Measurements from ENCODE around the gene GRID1. TPM values are rescaled to one million over a fixed set of nuclear protein-coding genes. Genes with fewer than 3 reads are reported as not detected.

The GRID1 gene
- total RNA-seq, 2 experiments from 2014 or later, result not detected

DNA sequence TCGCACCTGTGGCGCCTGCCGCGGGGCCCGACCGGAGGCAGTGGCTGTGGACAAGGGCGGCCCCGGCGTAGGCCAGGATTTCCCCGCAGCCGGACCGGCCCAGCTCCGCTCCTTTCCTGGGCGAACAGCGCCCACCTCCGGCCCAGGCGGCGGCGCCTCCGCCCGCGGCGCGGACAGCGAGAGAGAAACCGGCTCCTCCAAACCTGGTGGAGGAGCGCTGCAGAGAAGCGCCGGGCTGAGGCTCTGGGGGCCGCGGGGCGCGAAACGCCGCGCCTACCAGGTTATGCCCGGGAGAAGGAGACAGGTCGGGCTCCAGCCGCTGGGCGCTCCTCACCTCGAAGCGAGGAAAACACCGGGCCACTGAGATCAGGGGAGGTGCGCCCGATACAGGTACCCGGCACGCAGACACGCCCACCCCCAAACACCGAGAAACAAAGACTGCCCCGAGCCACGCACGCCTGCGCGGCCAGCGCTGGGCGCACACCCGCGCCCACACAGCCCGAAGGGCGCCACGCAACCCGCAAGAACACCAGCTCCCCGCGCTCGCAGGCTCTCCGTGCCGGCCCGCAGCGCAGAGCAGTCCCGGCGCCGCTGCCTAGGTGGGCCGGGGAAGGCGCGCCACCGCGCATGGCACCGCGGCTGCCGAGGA, 3.3 kb downstream of the GRID1 start:
- POLR2A ChIA-PET, result interaction anchor here (0.6 kb wide), 1 partner anchor 198 kb away, joined by 3 read pairs; no protein-coding TSS in a partner anchor
- Mint-ChIP-seq H3K9me3 (no peaks in the 10 kb centered on the region), H3K4me3 (no peak overlapping the region), H3K4me1 (peaks cover 10% of the 10 kb centered on the region), H3K36me3 (ENCODE audit: low read depth) (no peaks in the 10 kb centered on the region), H3K27ac (no peak overlapping the region), H3K27me3 (peaks cover 62% of the 10 kb centered on the region)
- no peak for DNase-seq
- CTCF ChIA-PET, result no interaction called here

DNA sequence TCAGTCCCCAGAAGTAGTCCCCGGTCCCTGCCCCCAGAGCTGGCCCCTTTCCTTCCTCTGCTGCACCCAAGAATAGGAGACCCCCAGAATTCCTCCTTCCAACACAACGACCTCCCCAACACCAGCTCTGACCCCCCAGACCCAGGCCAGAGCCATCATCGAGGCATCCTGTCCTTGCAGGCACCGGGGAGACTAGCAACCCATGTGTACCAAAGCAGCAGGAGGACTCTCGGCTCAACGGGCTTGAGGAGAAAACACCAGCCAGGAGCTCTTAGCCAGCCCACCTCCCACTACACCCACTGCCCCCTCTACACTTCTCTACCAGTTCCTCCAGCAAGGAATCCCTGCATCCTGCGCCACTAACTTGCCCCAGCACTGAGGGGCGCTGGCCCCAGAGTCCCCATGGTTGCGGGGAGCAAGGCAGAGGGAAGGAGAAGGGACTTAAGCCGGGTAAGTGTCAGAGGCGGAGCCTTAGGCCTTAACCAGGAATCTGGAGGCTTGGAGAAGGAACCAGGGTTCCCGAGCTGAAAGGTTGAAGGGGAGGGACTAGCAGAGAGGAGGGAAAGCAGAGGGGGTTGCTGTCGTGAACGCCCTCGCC, 3.9 kb downstream of the GRID1 start:
- H3K27me3 Mint-ChIP-seq, result peaks cover 56% of the 10 kb centered on the region
- H3K4me3 Mint-ChIP-seq, result no peak overlapping the region
- ChIA-PET POLR2A (interaction anchor here (0.6 kb wide), 1 partner anchor 197 kb away, joined by 3 read pairs; no protein-coding TSS in a partner anchor), CTCF (no interaction called here)
- H3K9me3 Mint-ChIP-seq, result no peaks in the 10 kb centered on the region
- no peak overlapping the region for H3K27ac Mint-ChIP-seq
- no peak for DNase-seq
- H3K36me3 Mint-ChIP-seq (ENCODE audit: low read depth), result no peaks in the 10 kb centered on the region
- peaks cover 7% of the 10 kb centered on the region for H3K4me1 Mint-ChIP-seq

DNA sequence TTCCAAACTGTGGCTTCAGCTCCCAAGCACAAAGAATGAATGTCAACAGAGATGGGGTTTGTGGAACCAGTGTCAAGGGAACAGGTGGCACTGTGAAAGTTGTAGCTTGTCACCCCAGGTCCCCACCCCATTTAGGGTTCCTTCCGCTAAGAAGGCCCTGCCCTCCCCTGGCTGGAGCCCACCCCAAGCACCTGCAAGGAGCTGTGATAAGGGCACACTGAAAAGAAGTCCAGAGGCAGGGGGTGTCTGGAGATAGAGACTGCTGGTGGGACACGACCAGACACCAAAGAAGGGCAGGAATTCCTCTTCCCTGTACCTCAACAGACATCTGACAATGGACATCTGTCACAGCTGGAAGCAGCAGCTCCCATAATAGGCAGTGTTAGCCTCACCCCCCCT, 4.5 kb downstream of the GRID1 start:
- Mint-ChIP-seq H3K27ac (no peak overlapping the region), H3K9me3 (no peaks in the 10 kb centered on the region), H3K4me1 (peaks cover 7% of the 10 kb centered on the region), H3K36me3 (ENCODE audit: low read depth) (no peaks in the 10 kb centered on the region), H3K27me3 (peaks cover 51% of the 10 kb centered on the region), H3K4me3 (no peak overlapping the region)
- ChIA-PET CTCF (no interaction called here), POLR2A (no interaction called here)
- DNase-seq, result no peak

DNA sequence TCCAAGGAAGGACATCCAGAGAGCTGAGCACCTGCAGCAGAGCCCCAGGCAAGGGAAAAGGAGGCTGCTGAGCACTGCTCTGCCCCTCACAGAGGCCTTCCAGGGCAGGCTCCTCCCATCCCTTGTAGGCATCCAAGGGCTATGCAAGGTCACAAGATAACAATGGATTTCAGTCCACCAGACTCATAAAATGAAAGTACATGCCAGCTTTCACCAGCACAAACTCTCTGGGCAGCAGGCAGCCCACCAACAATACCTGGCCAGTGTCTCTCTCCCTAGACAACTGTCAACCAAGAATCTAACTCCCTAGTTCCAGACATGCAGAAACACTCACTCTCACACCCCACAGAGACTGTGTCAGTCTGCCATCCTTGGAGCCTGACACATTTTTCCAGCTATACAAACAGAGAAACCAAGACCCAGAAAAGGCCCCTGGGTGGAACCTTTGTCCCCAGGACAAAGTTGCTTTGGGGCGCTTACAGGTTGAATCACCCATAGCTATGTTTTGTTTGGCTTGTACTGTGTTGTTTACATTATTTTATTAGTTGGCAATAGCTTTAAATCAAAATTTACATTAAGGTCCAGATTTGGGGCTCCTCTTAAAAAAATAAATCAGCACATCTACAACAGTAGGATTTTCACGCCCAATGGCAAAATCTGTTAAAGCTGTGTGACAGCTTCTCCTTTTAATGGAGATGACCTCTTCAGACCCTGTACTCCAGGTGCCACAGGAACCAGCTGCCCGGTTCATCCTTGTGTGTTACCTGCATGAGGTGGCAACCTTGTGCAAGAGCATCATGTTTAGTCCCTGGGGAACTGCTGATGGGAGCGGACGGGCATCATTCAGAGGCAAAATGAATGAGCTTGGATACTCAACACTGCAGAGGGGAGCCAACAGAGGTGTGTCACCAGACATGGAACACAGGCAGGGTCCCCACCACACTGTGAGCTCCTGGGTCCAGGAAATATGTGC, 5.2 kb downstream of the GRID1 start:
- peaks cover 51% of the 10 kb centered on the region for H3K27me3 Mint-ChIP-seq
- POLR2A ChIA-PET, result no interaction called here
- no peak overlapping the region for H3K27ac Mint-ChIP-seq
- CTCF ChIA-PET, result interaction anchor here (1.1 kb wide), 1 partner anchor 9 kb away, joined by 4 read pairs; no protein-coding TSS in a partner anchor
- no peak overlapping the region for H3K4me3 Mint-ChIP-seq
- H3K4me1 Mint-ChIP-seq, result peaks cover 7% of the 10 kb centered on the region
- DNase-seq, result no peak
- no peaks in the 10 kb centered on the region for H3K36me3 Mint-ChIP-seq (ENCODE audit: low read depth)
- no peaks in the 10 kb centered on the region for H3K9me3 Mint-ChIP-seq

DNA sequence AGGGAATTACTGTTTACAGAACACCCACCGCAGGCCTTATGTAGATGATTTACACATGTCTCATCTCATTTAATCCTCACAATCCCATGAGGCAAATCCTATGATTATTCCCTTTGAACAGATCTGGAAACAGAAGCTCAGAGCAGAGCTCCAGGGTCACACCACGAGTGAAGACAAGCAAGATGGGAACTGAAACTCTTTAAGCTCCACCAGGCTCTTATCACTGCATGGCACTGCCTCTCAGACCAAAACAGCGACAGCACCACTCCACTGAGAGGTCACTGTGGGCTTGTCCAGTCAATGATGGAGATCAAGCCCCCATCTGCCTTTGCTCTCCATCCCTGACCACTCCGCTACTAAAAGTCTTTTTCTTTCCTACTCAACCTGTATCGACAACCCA, 5.9 kb downstream of the GRID1 start:
- DNase-seq, result no peak
- H3K27me3 Mint-ChIP-seq, result peaks cover 48% of the 10 kb centered on the region
- no peak overlapping the region for H3K4me3 Mint-ChIP-seq
- no peaks in the 10 kb centered on the region for H3K36me3 Mint-ChIP-seq (ENCODE audit: low read depth)
- CTCF ChIA-PET, result interaction anchor here (1.1 kb wide), 1 partner anchor 10 kb away, joined by 4 read pairs; no protein-coding TSS in a partner anchor
- peaks cover 6% of the 10 kb centered on the region for H3K4me1 Mint-ChIP-seq
- POLR2A ChIA-PET, result no interaction called here
- no peak overlapping the region for H3K27ac Mint-ChIP-seq
- no peaks in the 10 kb centered on the region for H3K9me3 Mint-ChIP-seq

DNA sequence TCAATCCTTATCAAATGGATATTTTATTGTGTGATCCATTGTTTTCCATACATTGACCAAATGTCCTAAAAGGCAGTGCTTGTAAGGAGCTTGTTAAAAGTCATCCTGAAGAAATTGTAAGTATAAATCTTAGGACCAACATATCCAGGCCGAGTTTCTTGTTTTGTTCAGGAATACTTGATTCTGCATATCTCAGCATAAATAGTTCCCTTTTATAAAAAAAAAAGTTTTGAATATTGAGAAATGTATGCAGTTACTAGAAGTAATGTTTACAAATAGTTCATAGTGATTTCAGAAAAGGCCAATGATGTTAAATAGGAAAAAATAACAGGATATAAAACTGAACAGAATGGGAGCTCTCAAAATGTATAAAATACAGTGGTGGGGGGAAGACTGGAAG, 6.6 kb downstream of the GRID1 start:
- Mint-ChIP-seq H3K4me1 (peaks cover 3% of the 10 kb centered on the region), H3K4me3 (no peak overlapping the region), H3K36me3 (ENCODE audit: low read depth) (no peaks in the 10 kb centered on the region), H3K27me3 (peaks cover 42% of the 10 kb centered on the region), H3K9me3 (no peaks in the 10 kb centered on the region), H3K27ac (no peak overlapping the region)
- DNase-seq, result no peak
- ChIA-PET CTCF (no interaction called here), POLR2A (no interaction called here)

DNA sequence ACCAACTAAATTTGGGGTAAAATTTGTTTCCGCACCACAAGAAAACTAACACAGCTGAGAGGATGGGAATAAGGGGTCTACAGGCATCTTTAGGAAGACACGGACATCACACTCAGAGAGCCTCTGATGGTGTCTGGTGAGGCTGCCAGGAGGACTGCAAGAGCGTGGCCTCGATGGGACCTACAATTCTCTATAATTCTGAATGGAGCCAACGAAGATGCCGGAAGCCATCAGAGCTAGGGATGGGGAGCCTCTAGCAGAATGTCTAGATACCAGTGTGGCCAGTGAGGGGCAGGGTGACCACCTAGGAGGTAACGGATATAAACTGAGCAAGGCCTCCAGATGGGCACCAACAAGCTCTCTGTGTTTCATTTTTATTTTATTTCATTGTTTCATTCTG, 7.5 kb downstream of the GRID1 start:
- CTCF ChIA-PET, result no interaction called here
- Mint-ChIP-seq H3K9me3 (no peaks in the 10 kb centered on the region), H3K27me3 (peaks cover 36% of the 10 kb centered on the region), H3K36me3 (ENCODE audit: low read depth) (no peaks in the 10 kb centered on the region), H3K4me3 (no peak overlapping the region), H3K4me1 (peaks cover 2% of the 10 kb centered on the region), H3K27ac (no peak overlapping the region)
- POLR2A ChIA-PET, result no interaction called here
- no peak for DNase-seq

DNA sequence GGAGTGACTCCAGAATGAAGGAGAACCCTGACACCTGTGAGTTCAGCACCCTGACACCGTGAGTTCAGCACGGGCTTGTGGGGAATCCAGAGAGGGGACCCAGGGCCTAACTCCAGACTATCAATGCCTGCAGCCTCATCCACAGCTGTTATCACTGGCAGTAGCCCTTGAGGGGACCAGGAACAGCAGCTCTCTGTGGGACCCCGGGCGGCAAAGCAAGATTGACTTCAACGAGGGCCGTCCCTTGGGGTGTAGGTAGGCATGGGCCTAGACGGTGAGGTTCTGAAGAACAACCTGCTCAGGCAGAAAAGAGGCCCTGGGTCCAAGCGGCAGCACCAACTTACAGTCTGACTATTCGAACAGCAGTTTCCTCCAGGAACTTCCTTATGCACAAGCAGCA, 8.9 kb downstream of the GRID1 start:
- H3K9me3 Mint-ChIP-seq, result no peaks in the 10 kb centered on the region
- ChIA-PET CTCF (no interaction called here), POLR2A (no interaction called here)
- DNase-seq, result no peak
- peaks cover 26% of the 10 kb centered on the region for H3K27me3 Mint-ChIP-seq
- no peaks in the 10 kb centered on the region for H3K36me3 Mint-ChIP-seq (ENCODE audit: low read depth)
- no peak overlapping the region for H3K27ac Mint-ChIP-seq
- no peaks in the 10 kb centered on the region for H3K4me1 Mint-ChIP-seq
- H3K4me3 Mint-ChIP-seq, result no peak overlapping the region

DNA sequence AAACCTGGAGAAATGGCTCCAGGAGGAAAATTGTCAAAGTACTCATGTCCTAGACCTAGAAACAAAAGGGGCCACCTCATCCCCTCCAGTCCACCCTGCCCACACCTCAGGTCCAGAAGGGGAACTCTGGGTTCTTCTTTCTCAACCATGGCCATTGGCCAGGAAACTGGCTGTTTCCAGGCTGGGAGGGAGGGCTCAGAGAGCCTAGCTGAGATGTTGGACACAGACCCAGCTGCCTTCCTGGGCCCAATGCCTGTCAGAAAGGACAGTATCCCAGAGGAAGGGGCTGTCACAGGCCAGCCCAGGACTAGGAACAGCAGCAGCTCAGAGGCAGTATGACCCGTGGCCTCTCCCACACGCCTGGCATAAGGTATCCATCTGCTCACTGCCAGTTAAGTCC, 9.6 kb downstream of the GRID1 start:
- Mint-ChIP-seq H3K36me3 (ENCODE audit: low read depth) (no peaks in the 10 kb centered on the region), H3K4me1 (no peaks in the 10 kb centered on the region), H3K27ac (no peak overlapping the region), H3K9me3 (no peaks in the 10 kb centered on the region), H3K27me3 (peaks cover 21% of the 10 kb centered on the region), H3K4me3 (no peak overlapping the region)
- no peak for DNase-seq
- ChIA-PET POLR2A (no interaction called here), CTCF (no interaction called here)

DNA sequence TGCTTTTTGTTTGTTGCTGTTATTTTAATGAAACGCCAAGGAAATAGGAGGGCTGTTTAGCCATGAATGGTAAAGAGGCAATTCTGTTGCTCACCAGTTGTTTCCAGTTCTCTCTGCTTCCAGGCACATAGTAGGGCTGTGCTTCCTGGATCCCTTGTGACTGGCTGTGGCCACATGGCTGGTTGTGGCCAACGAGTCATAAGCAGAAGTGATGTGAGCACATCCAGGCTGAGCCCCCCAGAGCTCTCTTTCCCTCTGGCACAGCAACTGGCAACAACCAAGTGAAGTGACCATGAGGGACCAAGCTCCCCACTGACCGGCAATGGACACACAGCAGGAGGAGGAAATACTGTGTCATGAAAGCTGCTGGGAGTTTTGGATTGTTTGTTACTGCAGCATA, 10.3 kb downstream of the GRID1 start:
- no peak overlapping the region for H3K4me3 Mint-ChIP-seq

DNA sequence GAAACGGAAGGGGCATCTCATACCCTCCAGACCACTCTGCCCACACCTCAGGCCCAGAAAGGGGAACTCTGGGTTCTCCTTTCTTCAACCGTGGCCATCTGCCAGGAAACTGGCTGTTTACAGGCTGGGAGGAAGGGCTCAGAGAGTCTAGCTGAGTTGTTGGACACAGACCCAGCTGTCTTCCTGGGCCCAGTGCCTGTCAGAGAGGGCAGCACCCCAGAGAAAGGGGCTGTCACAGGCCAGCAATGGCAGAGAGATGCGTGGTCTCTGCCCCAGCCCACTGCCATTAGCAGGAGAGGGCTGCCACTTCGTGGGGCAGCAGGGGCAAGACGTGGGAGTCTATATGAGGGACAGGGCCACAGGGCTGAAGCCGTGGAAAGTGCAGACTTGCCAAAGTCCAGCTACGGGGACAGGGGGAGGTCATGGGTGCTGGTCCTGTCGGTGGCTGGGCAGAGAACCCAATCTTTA, 11.0 kb downstream of the GRID1 start:
- Mint-ChIP-seq H3K9me3 (no peaks in the 10 kb centered on the region), H3K4me1 (no peaks in the 10 kb centered on the region), H3K36me3 (ENCODE audit: low read depth) (no peaks in the 10 kb centered on the region), H3K27ac (no peak overlapping the region), H3K27me3 (peaks cover 16% of the 10 kb centered on the region), H3K4me3 (no peak overlapping the region)
- CTCF ChIA-PET, result no interaction called here
- POLR2A ChIA-PET, result no interaction called here
- no peak for DNase-seq

More for the DNA sequence above, 10.3 kb downstream of the GRID1 start:
- H3K27ac Mint-ChIP-seq, result no peak overlapping the region
- H3K27me3 Mint-ChIP-seq, result peaks cover 16% of the 10 kb centered on the region
- ChIA-PET POLR2A (no interaction called here), CTCF (no interaction called here)
- no peaks in the 10 kb centered on the region for H3K4me1 Mint-ChIP-seq
- H3K9me3 Mint-ChIP-seq, result no peaks in the 10 kb centered on the region
- no peak for DNase-seq
- no peaks in the 10 kb centered on the region for H3K36me3 Mint-ChIP-seq (ENCODE audit: low read depth)

DNA sequence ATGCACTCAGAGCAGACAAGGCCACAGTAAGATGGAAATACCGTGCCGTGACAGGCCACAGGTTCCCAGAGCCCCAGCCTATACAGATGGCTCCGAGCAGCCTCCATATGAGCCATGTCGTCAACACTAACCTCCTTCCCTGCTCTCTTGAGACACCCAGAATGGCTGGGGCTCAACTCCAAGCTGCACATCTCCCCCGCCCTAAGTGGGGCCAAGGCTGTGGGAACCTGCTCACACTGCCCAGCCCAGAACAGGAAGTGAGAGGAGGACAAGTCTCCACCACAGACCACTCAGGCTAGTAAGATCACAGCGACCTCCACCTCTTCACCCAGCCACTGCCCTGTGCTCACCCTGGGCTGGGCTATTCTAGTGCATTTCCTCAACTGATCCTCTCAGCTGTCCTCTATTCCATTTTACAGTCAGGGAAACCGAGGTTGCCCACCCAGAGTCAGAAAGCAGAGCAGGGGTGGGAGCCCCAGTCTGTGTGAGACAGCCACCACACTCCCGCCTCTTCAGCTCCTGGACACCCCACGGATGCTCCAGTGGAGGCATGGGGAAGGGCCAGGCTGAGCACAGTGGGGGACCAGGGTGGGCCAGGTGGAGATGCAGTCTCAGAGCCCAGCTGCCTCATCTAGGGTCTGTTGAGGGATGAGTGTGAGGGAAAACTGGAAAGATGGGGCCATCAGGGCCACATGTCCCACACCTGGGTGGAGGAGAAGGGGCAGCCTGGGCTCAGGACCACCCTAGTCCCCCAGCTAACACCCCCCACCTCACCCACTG, 11.6 kb downstream of the GRID1 start:
- peaks cover 13% of the 10 kb centered on the region for H3K27me3 Mint-ChIP-seq
- no peaks in the 10 kb centered on the region for H3K9me3 Mint-ChIP-seq
- no peaks in the 10 kb centered on the region for H3K36me3 Mint-ChIP-seq (ENCODE audit: low read depth)
- no peak overlapping the region for H3K4me3 Mint-ChIP-seq
- POLR2A ChIA-PET, result no interaction called here
- no peak for DNase-seq
- no peak overlapping the region for H3K27ac Mint-ChIP-seq
- no peaks in the 10 kb centered on the region for H3K4me1 Mint-ChIP-seq
- CTCF ChIA-PET, result no interaction called here

Data from activated CD4-positive, alpha-beta memory T cell treated with anti-CD3 and anti-CD28 coated beads, Interleukin-2, amount 10 ng/mL, durations not matched to agents 7 days and 5 days (primary cell).